ENCODE results near the gene PTPRT. TPM values are rescaled to one million over a fixed set of nuclear protein-coding genes. Genes with fewer than 3 reads are reported as not detected.

Gene PTPRT
- polyA plus RNA-seq, 1 experiment: not detected

DNA sequence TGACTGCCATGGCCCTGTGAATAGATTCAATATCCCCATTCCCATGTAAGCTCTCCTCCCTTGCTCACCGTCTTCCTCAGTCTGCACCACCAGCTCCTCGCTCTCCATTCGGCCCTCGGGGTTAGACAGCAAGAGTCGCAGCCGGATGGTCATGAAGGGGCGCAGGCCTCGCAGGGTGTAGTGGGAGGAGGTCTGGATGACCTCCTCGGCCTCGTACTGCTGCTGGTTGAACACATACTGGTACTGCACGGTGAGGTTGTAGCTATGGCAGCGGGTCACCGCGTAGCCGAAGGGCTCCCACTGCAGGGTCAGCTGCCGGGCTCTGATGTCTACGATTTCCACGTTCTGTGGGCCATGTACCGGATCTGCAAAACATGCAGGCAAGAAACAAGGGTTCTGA, 717.5 kb downstream of the PTPRT start:
- no peaks in the 10 kb centered on the region for H3K36me3 ChIP-seq (ENCODE audit: control insufficient read depth, insufficient read depth, low read length)
- H3K4me3 ChIP-seq (ENCODE audit: low read depth, low read length): no peak overlapping the region
- CTCF ChIA-PET: no interaction called here
- no peak for DNase-seq (ENCODE audit: low read depth)
- H3K27me3 ChIP-seq (ENCODE audit: control insufficient read depth, insufficient read depth, low read length): no peaks in the 10 kb centered on the region
- TF ChIP-seq, protein P1, sequence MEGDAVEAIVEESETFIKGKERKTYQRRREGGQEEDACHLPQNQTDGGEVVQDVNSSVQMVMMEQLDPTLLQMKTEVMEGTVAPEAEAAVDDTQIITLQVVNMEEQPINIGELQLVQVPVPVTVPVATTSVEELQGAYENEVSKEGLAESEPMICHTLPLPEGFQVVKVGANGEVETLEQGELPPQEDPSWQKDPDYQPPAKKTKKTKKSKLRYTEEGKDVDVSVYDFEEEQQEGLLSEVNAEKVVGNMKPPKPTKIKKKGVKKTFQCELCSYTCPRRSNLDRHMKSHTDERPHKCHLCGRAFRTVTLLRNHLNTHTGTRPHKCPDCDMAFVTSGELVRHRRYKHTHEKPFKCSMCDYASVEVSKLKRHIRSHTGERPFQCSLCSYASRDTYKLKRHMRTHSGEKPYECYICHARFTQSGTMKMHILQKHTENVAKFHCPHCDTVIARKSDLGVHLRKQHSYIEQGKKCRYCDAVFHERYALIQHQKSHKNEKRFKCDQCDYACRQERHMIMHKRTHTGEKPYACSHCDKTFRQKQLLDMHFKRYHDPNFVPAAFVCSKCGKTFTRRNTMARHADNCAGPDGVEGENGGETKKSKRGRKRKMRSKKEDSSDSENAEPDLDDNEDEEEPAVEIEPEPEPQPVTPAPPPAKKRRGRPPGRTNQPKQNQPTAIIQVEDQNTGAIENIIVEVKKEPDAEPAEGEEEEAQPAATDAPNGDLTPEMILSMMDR (IDR thresholded peaks at IDR 0.05; ENCODE audit: insufficient read depth, low read depth, low read length): no peak
- POLR2A ChIA-PET: no interaction called here

DNA sequence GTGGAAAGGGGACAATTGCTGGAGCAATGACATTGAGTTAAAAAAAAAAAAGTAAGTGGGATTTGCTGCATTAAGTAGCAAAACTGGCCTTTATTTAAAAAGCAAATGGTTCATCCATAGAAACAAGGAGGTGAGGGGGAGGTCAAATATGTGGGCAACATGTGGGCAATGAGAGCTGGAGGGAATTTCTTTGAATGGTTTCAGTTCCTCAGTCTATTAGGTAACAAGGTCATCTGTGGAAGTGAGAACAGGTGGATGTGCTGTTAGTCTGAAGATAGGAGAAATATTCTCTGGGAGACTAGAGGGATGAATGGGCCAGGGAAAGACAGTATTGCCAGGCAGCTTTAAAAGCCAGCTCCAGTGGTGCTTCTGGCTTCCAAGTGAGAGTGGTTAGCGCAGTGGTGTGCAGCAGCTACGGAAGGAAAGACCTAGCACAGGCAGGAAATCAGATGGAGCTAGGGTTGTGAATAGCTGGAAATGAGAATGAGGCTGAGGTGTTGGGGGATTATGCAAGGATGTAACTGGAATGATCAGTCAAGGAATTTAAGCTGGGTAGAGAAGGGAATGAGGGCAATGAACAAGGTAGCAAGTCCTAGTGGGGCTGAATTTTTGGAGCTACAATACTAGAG, 727.6 kb downstream of the PTPRT start:
- no peak for DNase-seq (ENCODE audit: low read depth)
- TF ChIP-seq, protein P1 (IDR thresholded peaks at IDR 0.05; ENCODE audit: insufficient read depth, low read depth, low read length): no peak
- H3K27me3 ChIP-seq (ENCODE audit: control insufficient read depth, insufficient read depth, low read length): no peaks in the 10 kb centered on the region
- ChIA-PET POLR2A (no interaction called here), CTCF (interaction anchor here (1.0 kb wide), 1 partner anchor 9 kb away, joined by 3 read pairs; no protein-coding TSS in a partner anchor)
- H3K4me3 ChIP-seq (ENCODE audit: low read depth, low read length): no peak overlapping the region
- H3K36me3 ChIP-seq (ENCODE audit: control insufficient read depth, insufficient read depth, low read length): no peaks in the 10 kb centered on the region

- Histone ChIP-seq H3K4me3 (ENCODE audit: low read depth, low read length) (no peak overlapping the region), H3K27me3 (ENCODE audit: control insufficient read depth, insufficient read depth, low read length) (no peaks in the 10 kb centered on the region), H3K36me3 (ENCODE audit: control insufficient read depth, insufficient read depth, low read length) (no peaks in the 10 kb centered on the region)
- TF ChIP-seq, protein P1 (IDR thresholded peaks at IDR 0.05; ENCODE audit: insufficient read depth, low read depth, low read length): no peak
- no peak for DNase-seq (ENCODE audit: low read depth)
- POLR2A ChIA-PET: no interaction called here
- CTCF ChIA-PET: interaction anchor here (1.0 kb wide), 1 partner anchor 8 kb away, joined by 3 read pairs; no protein-coding TSS in a partner anchor
These were observed 728.4 kb downstream of the PTPRT start for GRCh38 chr20:42461291-42461690.

- no peak overlapping the region for H3K4me3 ChIP-seq (ENCODE audit: low read depth, low read length)
- TF ChIP-seq, protein P1 (IDR thresholded peaks at IDR 0.05; ENCODE audit: insufficient read depth, low read depth, low read length): no peak
- H3K36me3 ChIP-seq (ENCODE audit: control insufficient read depth, insufficient read depth, low read length): no peaks in the 10 kb centered on the region
- no peaks in the 10 kb centered on the region for H3K27me3 ChIP-seq (ENCODE audit: control insufficient read depth, insufficient read depth, low read length)
- no peak for DNase-seq (ENCODE audit: low read depth)
- CTCF ChIA-PET: no interaction called here
- POLR2A ChIA-PET: no interaction called here
These were observed 742.4 kb downstream of the PTPRT start for GRCh38 chr20:42447270-42447669.

DNA sequence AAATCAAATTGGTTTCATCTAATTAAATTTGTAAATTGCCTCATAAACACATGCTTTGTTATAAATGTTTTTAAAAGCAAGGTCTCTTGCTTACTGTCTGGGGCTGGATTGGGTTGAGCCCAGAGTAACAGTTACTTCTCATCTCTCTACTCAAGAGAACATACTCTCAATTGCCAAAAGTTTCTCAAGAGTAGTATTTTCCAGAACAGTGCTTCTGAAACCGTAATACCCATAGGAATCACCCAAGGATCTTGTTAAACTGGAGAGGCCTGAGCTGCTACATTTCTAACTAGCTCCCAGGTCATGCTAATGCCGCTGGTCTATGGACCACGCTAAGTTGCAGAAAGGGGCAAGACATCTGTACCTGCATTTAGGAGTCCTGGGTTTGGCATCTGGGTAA, 744.9 kb downstream of the PTPRT start:
- DNase-seq (ENCODE audit: low read depth): no peak
- Histone ChIP-seq H3K27me3 (ENCODE audit: control insufficient read depth, insufficient read depth, low read length) (no peaks in the 10 kb centered on the region), H3K4me3 (ENCODE audit: low read depth, low read length) (no peak overlapping the region), H3K36me3 (ENCODE audit: control insufficient read depth, insufficient read depth, low read length) (no peaks in the 10 kb centered on the region)
- ChIA-PET POLR2A (no interaction called here), CTCF (no interaction called here)
- TF ChIP-seq, protein P1 (IDR thresholded peaks at IDR 0.05; ENCODE audit: insufficient read depth, low read depth, low read length): no peak

All from BJ (cell line).